A549 (cell line): Measurements from ENCODE around the gene DCAF5. TPM values are rescaled to one million over a fixed set of nuclear protein-coding genes. Genes with fewer than 3 reads are reported as not detected.

Experiments used
- ATAC-seq, 2 experiments: fragments of 200-7000 bp in 1 of 2; fragments of >200 bp in 1 of 2; cut with Nextera tagmentation in 1 of 2; cut with Tn5 transposase in 1 of 2; 3 replicates each; pipeline versions ENCODE4 v1.8.0 to v1.9.1; 2018 to 2020; ENCODE audit warnings: mild to moderate bottlenecking in 1 of 2, moderate library complexity in 1 of 2
- CTCF ChIA-PET: fragments of 300-600 bp; sonication (Branson Sonifier 250); formaldehyde crosslinking; extraction: SDS; loops from one replicate; lab custom pipeline; 2021; ENCODE audit warnings: antibody characterized with exemption, inconsistent platforms; lab: Yijun Ruan, JAX
- POLR2A ChIA-PET: fragments of 350-600 bp; formaldehyde crosslinking; extraction: SDS; loops from one replicate; lab custom pipeline; 2021; ENCODE audit warnings: antibody characterized with exemption, inconsistent platforms; lab: Yijun Ruan, JAX
- DNase-seq, 2 experiments: peaks; one replicate each; pipeline versions ENCODE4 v3.0.0 to v3.0.0-alpha.2; 2011 to 2016; ENCODE audit warnings: low read depth in 1 of 2, low spot score in 1 of 2
- FAIRE-seq: peaks from 2 replicates; lab custom pipeline; 2011; peaks lifted over from hg19 to GRCh38; lab: Jason Lieb, UNC
- H3K27ac ChIP-seq, 2 experiments: fragments of >200 bp; sonication (Bioruptor Twin); formaldehyde crosslinking; 3 replicates each; pipeline ENCODE4 v1.5.1; 2016 to 2017
- H3K4me1 ChIP-seq: fragments of >200 bp; sonication (Bioruptor Twin); formaldehyde crosslinking; 3 replicates; pipeline ENCODE4 v1.6.1; 2016
- H3K4me2 ChIP-seq: fragments of >200 bp; sonication (Bioruptor Twin); formaldehyde crosslinking; 3 replicates; pipeline ENCODE4 v1.6.1; 2016
- H3K4me3 ChIP-seq: fragments of >200 bp; sonication (Bioruptor Twin); formaldehyde crosslinking; 3 replicates; pipeline ENCODE4 v1.5.1; 2016
- H3K9me3 ChIP-seq: fragments of >200 bp; sonication (Bioruptor Twin); formaldehyde crosslinking; 3 replicates; pipeline ENCODE4 v1.6.1; 2016
- BCL3 ChIP-seq: fragments of >200 bp; sonication (Bioruptor Twin); formaldehyde crosslinking; IDR thresholded peaks from 3 replicates; pipeline ENCODE4 v1.6.1; 2016
- CTCF ChIP-seq: fragments of >200 bp; sonication (Bioruptor Twin); formaldehyde crosslinking; IDR thresholded peaks from 3 replicates; pipeline ENCODE4 v1.5.1; 2016
- EHF ChIP-seq: fragments of 250-450 bp; sonication (Bioruptor Pico); IDR thresholded peaks from 2 replicates; pipeline ENCODE4 v1.5.0; 2020; ENCODE audit warnings: mild to moderate bottlenecking
- FOSB ChIP-seq: fragments of 250-450 bp; sonication (Bioruptor Pico); IDR thresholded peaks from 2 replicates; pipeline ENCODE4 v1.5.0; 2020; ENCODE audit warnings: mild to moderate bottlenecking, moderate library complexity
- FOSL2 ChIP-seq, 2 experiments: fragments of 450-650 bp in 1 of 2; fragments of >200 bp in 1 of 2; sonication (Bioruptor Twin) in 1 of 2; formaldehyde crosslinking; IDR thresholded peaks; 2 replicates each; pipeline versions ENCODE4 v1.5.0 to v1.6.1; 2016 to 2020; ENCODE audit warnings: mild to moderate bottlenecking in 1 of 2, moderate library complexity in 1 of 2
- GATA3 ChIP-seq: IDR thresholded peaks from 2 replicates; pipeline ENCODE4 v1.6.1; 2012; ENCODE audit warnings: borderline replicate concordance
- HDAC2 ChIP-seq: fragments of 200-600 bp; sonication (generic); IDR thresholded peaks from 2 replicates; pipeline ENCODE4 v1.6.1; 2016
- JUN ChIP-seq, 2 experiments: fragments of >200 bp; sonication (Bioruptor Twin); formaldehyde crosslinking; IDR thresholded peaks; 2 replicates in 1 of 2; 3 replicates in 1 of 2; pipeline ENCODE4 v1.6.1; 2016 to 2017
- KDM1A ChIP-seq: fragments of 200-600 bp; sonication (generic); IDR thresholded peaks from 2 replicates; pipeline ENCODE4 v1.6.1; 2016; ENCODE audit warnings: low read depth, mild to moderate bottlenecking
- MAFK ChIP-seq: fragments of 450-650 bp; IDR thresholded peaks from 2 replicates; pipeline ENCODE4 v1.6.1; 2014; ENCODE audit not compliant: partially characterized antibody
- MYC ChIP-seq: IDR thresholded peaks from 2 replicates; pipeline ENCODE4 v1.6.1; 2012; ENCODE audit warnings: mild to moderate bottlenecking, inconsistent platforms, low read length, improper control_type of control experiment, borderline replicate concordance
- NFE2L2 ChIP-seq: fragments of 150-350 bp; conservative IDR thresholded peaks from 2 replicates; pipeline ENCODE4 v1.6.1; 2014; ENCODE audit warnings: low read length
- PHF8 ChIP-seq: fragments of 200-600 bp; sonication (generic); IDR thresholded peaks from 2 replicates; pipeline ENCODE4 v1.6.1; 2016; ENCODE audit warnings: low read depth, mild to moderate bottlenecking, antibody characterized with exemption, moderate library complexity, borderline replicate concordance
- POLR2A ChIP-seq: IDR thresholded peaks from 2 replicates; pipeline ENCODE4 v1.6.1; 2012; ENCODE audit warnings: mild to moderate bottlenecking, low read length
- RAD21 ChIP-seq, 2 experiments: fragments of >200 bp in 1 of 2; sonication (Bioruptor Twin) in 1 of 2; formaldehyde crosslinking in 1 of 2; IDR thresholded peaks in 1 of 2; conservative IDR thresholded peaks in 1 of 2; 2 replicates in 1 of 2; 3 replicates in 1 of 2; pipeline ENCODE4 v1.6.1; 2012 to 2018; ENCODE audit warnings: inconsistent platforms in 1 of 2
- RARB ChIP-seq: fragments of 250-450 bp; sonication (Bioruptor Pico); IDR thresholded peaks from 2 replicates; pipeline ENCODE4 v1.8.0; 2021; ENCODE audit warnings: mild to moderate bottlenecking, moderate library complexity
- SMC3 ChIP-seq: fragments of >200 bp; sonication (Bioruptor Twin); formaldehyde crosslinking; IDR thresholded peaks from 3 replicates; pipeline ENCODE4 v1.6.1; 2018; ENCODE audit warnings: inconsistent platforms
- TFCP2L1 ChIP-seq: fragments of 250-450 bp; sonication (Bioruptor Pico); IDR thresholded peaks from 2 replicates; pipeline ENCODE4 v1.5.0; 2021; ENCODE audit warnings: mild to moderate bottlenecking
- USF2 ChIP-seq: fragments of 450-650 bp; IDR thresholded peaks from 2 replicates; pipeline ENCODE4 v1.6.1; 2014; ENCODE audit warnings: antibody characterized with exemption
- ZFP36 ChIP-seq: fragments of 450-650 bp; IDR thresholded peaks from 2 replicates; pipeline ENCODE4 v1.6.1; 2014; ENCODE audit warnings: borderline replicate concordance; ENCODE audit not compliant: partially characterized antibody
- WGBS: methylation state at CpG from one replicate; pipeline ENCODE4 v1.1.6; 2017; ENCODE audit errors: missing lambda C conversion rate; 5-methylcytosine and 5-hydroxymethylcytosine counted together
- polyA plus RNA-seq, 4 experiments: library from polyadenylated mRNA; depleted of rRNA in 3 of 4; stranded (reverse); fragments of >200 nt; fragmentation: RNase III in 1 of 4; extraction: RNeasy Plus Mini Kit Qiagen cat#74134 plus additional on column Dnase treatment in 1 of 4; gene quantifications; 2 replicates in 3 of 4; 3 replicates in 1 of 4; pipeline ENCODE4 v1.2.3, GENCODE V29; 2011 to 2017

DCAF5 gene
- polyA plus RNA-seq, 2 of the 4 experiments (the other 2 are of a cell fraction): 14.3 to 23.7 TPM

- FAIRE-seq (no peak), ATAC-seq (no peak), DNase-seq (no peak)
- no peaks in the 10 kb centered on the region for H3K9me3 ChIP-seq
- CTCF ChIA-PET: interaction anchor here (0.7 to 3.9 kb wide), 6 partner anchors 11 to 226 kb away, joined by 3 to 13 read pairs (median 6); no protein-coding TSS in a partner anchor
- 62% methylated on average over 10 of the region's 10 CpGs for WGBS
- H3K4me2 ChIP-seq: no peak overlapping the region
- H3K27ac ChIP-seq: peak overlapping the region in 1 of 2 experiments; percentile 64; a peak in 3 of 6 replicates
- H3K4me1 ChIP-seq: peaks cover 22% of the 10 kb centered on the region
- H3K4me3 ChIP-seq: no peak overlapping the region
- POLR2A ChIA-PET: no interaction called here
- TF ChIP-seq ZFP36 (no peak), USF2 (no peak), POLR2A (no peak), EHF (CRISPR knock-in tag) (no peak), FOSB (CRISPR knock-in tag) (no peak), RARB (CRISPR knock-in tag) (no peak), BCL3 (no peak), NFE2L2 (no peak), MYC (no peak), HDAC2 (no peak), GATA3 (no peak), JUN (IDR thresholded peaks at IDR 0.05) (no peak), PHF8 (no peak)
These were observed 110.0 kb downstream of the DCAF5 start for GRCh38 chr14:69042787-69043444.

GRCh38 chr14:69042299-69042698, 110.6 kb downstream of the DCAF5 start:
- ChIA-PET POLR2A (interaction anchor here (1.1 kb wide), 1 partner anchor 91 kb away, joined by 3 read pairs; no protein-coding TSS in a partner anchor), CTCF (interaction anchor here (0.7 to 3.9 kb wide), 5 partner anchors 9 to 226 kb away, joined by 3 to 13 read pairs (median 6); no protein-coding TSS in a partner anchor)
- H3K9me3 ChIP-seq: no peaks in the 10 kb centered on the region
- H3K4me3 ChIP-seq: no peak overlapping the region
- 66% methylated on average over 3 of the region's 3 CpGs for WGBS
- peak overlapping the region in 1 of 2 experiments; percentile 64; a peak in 3 of 6 replicates for H3K27ac ChIP-seq
- no peak overlapping the region for H3K4me2 ChIP-seq
- no peak for TF ChIP-seq CTCF
- no peak for TF ChIP-seq MAFK
- no peak for TF ChIP-seq SMC3
- TF ChIP-seq KDM1A: no peak
- TF ChIP-seq TFCP2L1 (CRISPR knock-in tag): no peak
- TF ChIP-seq FOSB (CRISPR knock-in tag): no peak
- ATAC-seq (no peak), FAIRE-seq (no peak), DNase-seq (no peak)
- peaks cover 28% of the 10 kb centered on the region for H3K4me1 ChIP-seq

- Histone ChIP-seq H3K27ac (peak overlapping the region in 1 of 2 experiments; percentile 16; a peak in 1 of 6 replicates), H3K9me3 (no peaks in the 10 kb centered on the region), H3K4me3 (no peak overlapping the region), H3K4me1 (peaks cover 33% of the 10 kb centered on the region), H3K4me2 (no peak overlapping the region)
- no peak for FAIRE-seq
- TF ChIP-seq BCL3 (no peak), RAD21 (conservative IDR thresholded peaks at IDR 0.05 in 1 of 2, IDR thresholded peaks at IDR 0.05 in 1 of 2) (no peak), TFCP2L1 (CRISPR knock-in tag) (no peak), RARB (CRISPR knock-in tag) (no peak), FOSL2 (IDR thresholded peaks at IDR 0.05) (no peak), FOSL2 (CRISPR knock-in tag; IDR thresholded peaks at IDR 0.05) (no peak)
- ChIA-PET CTCF (interaction anchor here (1.4 to 3.9 kb wide), 4 partner anchors 10 to 49 kb away, joined by 3 to 13 read pairs (median 6); no protein-coding TSS in a partner anchor), POLR2A (interaction anchor here (1.1 kb wide), 1 partner anchor 91 kb away, joined by 3 read pairs; no protein-coding TSS in a partner anchor)
- ATAC-seq: no peak
- WGBS: 82% methylated on average over 7 of the region's 7 CpGs
- DNase-seq: no peak
These were observed 111.1 kb downstream of the DCAF5 start for GRCh38 chr14:69041783-69042182.
